Measurements from ENCODE around the gene CASP9. TPM values are rescaled to one million over a fixed set of nuclear protein-coding genes. Genes with fewer than 3 reads are reported as not detected.
A peak's percentile ranks its signal among the peaks of the same experiment; 100 is the strongest.

The CASP9 gene
- total and polyA plus RNA-seq, 2 donors (not counting 1 experiment from before 2014, with no cell fraction given) = 5.6 to 6.4 TPM

GRCh38 chr1:15525050-15526020 lies 1.3 kb upstream of the CASP9 start:
- DNase-seq (ENCODE audit: low read depth in 2 of 2) = peak in 1 of 2 donors; percentile 1
- Histone ChIP-seq H3K79me2 (ENCODE audit: control insufficient read depth, insufficient read depth, low read length) (peaks cover 14% of the 10 kb centered on the region), H4K20me1 (ENCODE audit: control insufficient read depth, extremely low read depth, insufficient read depth, low read length) (no peaks in the 10 kb centered on the region), H2AFZ (ENCODE audit: low read length) (peak overlapping the region; percentile 94), H3K4me2 (ENCODE audit: extremely low read depth, insufficient read depth, low read length) (peak overlapping the region; percentile 53), H3K36me3 (ENCODE audit: control insufficient read depth, insufficient read depth, low read length) (no peaks in the 10 kb centered on the region), H3K4me1 (ENCODE audit: control insufficient read depth, extremely low read depth, insufficient read depth, low read length) (peaks cover 17% of the 10 kb centered on the region), H3K27ac (ENCODE audit: insufficient read depth, low read length) (peak overlapping the region; percentile 78), H3K9me3 (ENCODE audit: control insufficient read depth, insufficient read depth, low read depth, low read length) (no peaks in the 10 kb centered on the region), H3K9ac (ENCODE audit: insufficient read depth, low read length) (peak overlapping the region; percentile 44), H3K27me3 (ENCODE audit: control insufficient read depth, insufficient read depth, low read length) (no peaks in the 10 kb centered on the region), H3K4me3 (replicated peaks in 1 of 4; ENCODE audit: control extremely low read depth in 1 of 4, insufficient read depth in 1 of 4, low read depth in 3 of 4, low read length in 4 of 4) (peak overlapping the region; percentile 66 to 79 (median 69))
- TF ChIP-seq EZH2 (IDR thresholded peaks at IDR 0.05; ENCODE audit: low read length, missing control alignments) (no peak), CTCF (conservative IDR thresholded peaks at IDR 0.05 in 1 of 2, IDR thresholded peaks at IDR 0.05 in 1 of 2; ENCODE audit: low read depth in 1 of 2, low read length in 2 of 2) (no peak)

- H3K79me2 ChIP-seq (ENCODE audit: control insufficient read depth, insufficient read depth, low read length) = peaks cover 14% of the 10 kb centered on the region
- peaks cover 17% of the 10 kb centered on the region for H3K4me1 ChIP-seq (ENCODE audit: control insufficient read depth, extremely low read depth, insufficient read depth, low read length)
- DNase-seq (ENCODE audit: low read depth in 2 of 2) = peak; percentile 95 to 99
- peak overlapping the region; percentile 33 for H3K4me2 ChIP-seq (ENCODE audit: extremely low read depth, insufficient read depth, low read length)
- H3K36me3 ChIP-seq (ENCODE audit: control insufficient read depth, insufficient read depth, low read length) = no peaks in the 10 kb centered on the region
- H2AFZ ChIP-seq (ENCODE audit: low read length) = peak overlapping the region; percentile 71
- no peaks in the 10 kb centered on the region for H4K20me1 ChIP-seq (ENCODE audit: control insufficient read depth, extremely low read depth, insufficient read depth, low read length)
- H3K27me3 ChIP-seq (ENCODE audit: control insufficient read depth, insufficient read depth, low read length) = no peaks in the 10 kb centered on the region
- peak overlapping the region; percentile 99 for H3K27ac ChIP-seq (ENCODE audit: insufficient read depth, low read length)
- peak overlapping the region; percentile 50 to 81 (median 65) for H3K4me3 ChIP-seq (replicated peaks in 1 of 4; ENCODE audit: control extremely low read depth in 1 of 4, insufficient read depth in 1 of 4, low read depth in 3 of 4, low read length in 4 of 4)
- TF ChIP-seq CTCF (conservative IDR thresholded peaks at IDR 0.05 in 1 of 2, IDR thresholded peaks at IDR 0.05 in 1 of 2; ENCODE audit: low read depth in 1 of 2, low read length in 2 of 2) (no peak), EZH2 (IDR thresholded peaks at IDR 0.05; ENCODE audit: low read length, missing control alignments) (no peak)
- H3K9me3 ChIP-seq (ENCODE audit: control insufficient read depth, insufficient read depth, low read depth, low read length) = no peaks in the 10 kb centered on the region
- H3K9ac ChIP-seq (ENCODE audit: insufficient read depth, low read length) = peak overlapping the region; percentile 96
Observed at GRCh38 chr1:15524283-15525049, 451 bp upstream of the CASP9 start.
